HG03135 (cell line): ENCODE measurements around the gene DNASE2.
A peak's percentile ranks its signal among the peaks of the same experiment; 100 is the strongest.

ENCODE experiments used
- ATAC-seq: cut with Tn5 transposase; IDR thresholded peaks from one replicate; pipeline ENCODE4 v1.9.1; 2021; ENCODE audit warnings: mild to moderate bottlenecking, moderate library complexity; ENCODE audit not compliant: unreplicated experiment

The DNASE2 gene

GRCh38 chr19:12886969-12887747 is 5.9 kb upstream of the DNASE2 start, which contains the start of gene KLF1:
TSS of gene KLF1 (minus strand) at chr19:12887201. CDS start at chr19:12887140, 61 bp downstream.
- no peak for ATAC-seq

GRCh38 chr19:12886651-12886968 is 5.4 kb upstream of the DNASE2 start:
- no peak for ATAC-seq

- no peak for ATAC-seq
Observed at GRCh38 chr19:12885749-12886650, 4.8 kb upstream of the DNASE2 start.

GRCh38 chr19:12884926-12885748 is 3.9 kb upstream of the DNASE2 start:
- ATAC-seq: no peak

- ATAC-seq: no peak
Observed at GRCh38 chr19:12884627-12884925, 3.3 kb upstream of the DNASE2 start.

- ATAC-seq: no peak
Observed at GRCh38 chr19:12884202-12884601, 3.0 kb upstream of the DNASE2 start.

- ATAC-seq: no peak
Observed at GRCh38 chr19:12882589-12882988, 1.3 kb upstream of the DNASE2 start.

- peak; percentile 23 for ATAC-seq
Observed at GRCh38 chr19:12880551-12881171, 588 bp downstream of the DNASE2 start.

- no peak for ATAC-seq
Observed at GRCh38 chr19:12875086-12875485, 6.2 kb downstream of the DNASE2 start.

- no peak for ATAC-seq
Observed at GRCh38 chr19:12873891-12874745, 7.1 kb downstream of the DNASE2 start.

- ATAC-seq: no peak
Observed at GRCh38 chr19:12872941-12873890, 8.0 kb downstream of the DNASE2 start.

- no peak for ATAC-seq
Observed at GRCh38 chr19:12872255-12872654, 9.0 kb downstream of the DNASE2 start.

- ATAC-seq: no peak
Observed at GRCh38 chr19:12871681-12872080, 9.6 kb downstream of the DNASE2 start.

GRCh38 chr19:12868540-12869112 is 12.6 kb downstream of the DNASE2 start:
- ATAC-seq: no peak

GRCh38 chr19:12867120-12868099 is 13.8 kb downstream of the DNASE2 start:
- no peak for ATAC-seq

- ATAC-seq: no peak
Observed at GRCh38 chr19:12866416-12867119, 14.7 kb downstream of the DNASE2 start.
